ENCODE data around the gene ACTG1.

Gene ACTG1

GRCh38 chr17:81544281-81544974, 31.8 kb upstream of the ACTG1 start:
- no peak for DNase-seq

GRCh38 chr17:81543756-81544155, 31.2 kb upstream of the ACTG1 start:
- DNase-seq: no peak

DNA sequence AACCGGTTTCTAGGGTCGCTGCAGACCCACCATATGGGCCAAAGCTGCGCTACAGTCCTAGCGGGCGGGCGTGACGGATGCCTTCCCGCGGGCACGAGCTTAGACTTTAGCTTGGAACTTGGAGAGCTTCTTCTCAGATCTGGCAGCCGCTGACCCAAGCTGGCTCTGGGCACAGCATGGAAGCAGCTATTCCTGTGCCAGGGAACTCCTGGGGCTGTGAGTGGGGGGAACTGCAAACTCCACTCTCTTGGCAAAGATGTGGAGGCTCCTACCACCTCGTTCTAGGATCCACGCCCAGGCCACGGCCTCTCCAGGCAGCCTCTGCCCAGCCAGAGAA, 30.7 kb upstream of the ACTG1 start:
- DNase-seq: no peak

- DNase-seq: no peak
Measured at GRCh38 chr17:81542431-81543338, 30.1 kb upstream of the ACTG1 start.

- no peak for DNase-seq
Measured at GRCh38 chr17:81541123-81541522, 28.5 kb upstream of the ACTG1 start.

DNA sequence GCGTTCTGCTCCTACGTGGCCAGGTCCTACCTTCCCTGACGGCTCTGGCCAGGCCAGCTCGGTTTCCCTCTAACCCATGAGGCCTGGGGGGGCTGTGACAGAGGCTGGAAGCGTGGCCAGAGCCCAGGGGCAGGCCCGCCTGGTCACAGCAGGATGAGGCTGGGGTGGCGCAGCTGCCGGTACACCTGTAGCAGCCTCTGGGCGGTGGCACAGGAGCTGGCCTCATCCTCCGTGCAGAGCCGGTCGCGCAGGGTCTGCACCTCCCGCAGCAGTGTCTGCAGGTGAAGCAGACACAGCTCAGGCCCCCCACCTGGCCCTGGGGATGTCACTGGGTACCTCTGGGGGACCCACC, 28.1 kb upstream of the ACTG1 start:
- DNase-seq: no peak

GRCh38 chr17:81539961-81540675, 27.5 kb upstream of the ACTG1 start:
- DNase-seq: no peak

DNA sequence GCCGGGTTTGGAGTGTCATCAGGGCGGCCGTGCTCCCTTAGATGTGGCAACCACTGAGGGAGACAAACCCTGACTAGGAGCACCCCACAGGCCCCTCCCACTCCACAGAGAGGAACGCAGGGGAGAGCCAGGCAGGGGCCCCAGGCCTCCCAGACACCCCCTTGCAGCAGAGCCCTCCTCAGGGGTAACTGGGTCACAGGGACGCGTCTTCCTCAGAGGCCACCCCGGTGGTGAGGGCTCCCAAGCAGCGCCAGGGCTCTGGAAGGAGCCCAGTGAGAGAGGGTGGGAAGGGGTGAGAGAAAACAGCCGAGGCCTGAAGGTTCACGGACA, 26.9 kb upstream of the ACTG1 start:
- no peak for DNase-seq

DNA sequence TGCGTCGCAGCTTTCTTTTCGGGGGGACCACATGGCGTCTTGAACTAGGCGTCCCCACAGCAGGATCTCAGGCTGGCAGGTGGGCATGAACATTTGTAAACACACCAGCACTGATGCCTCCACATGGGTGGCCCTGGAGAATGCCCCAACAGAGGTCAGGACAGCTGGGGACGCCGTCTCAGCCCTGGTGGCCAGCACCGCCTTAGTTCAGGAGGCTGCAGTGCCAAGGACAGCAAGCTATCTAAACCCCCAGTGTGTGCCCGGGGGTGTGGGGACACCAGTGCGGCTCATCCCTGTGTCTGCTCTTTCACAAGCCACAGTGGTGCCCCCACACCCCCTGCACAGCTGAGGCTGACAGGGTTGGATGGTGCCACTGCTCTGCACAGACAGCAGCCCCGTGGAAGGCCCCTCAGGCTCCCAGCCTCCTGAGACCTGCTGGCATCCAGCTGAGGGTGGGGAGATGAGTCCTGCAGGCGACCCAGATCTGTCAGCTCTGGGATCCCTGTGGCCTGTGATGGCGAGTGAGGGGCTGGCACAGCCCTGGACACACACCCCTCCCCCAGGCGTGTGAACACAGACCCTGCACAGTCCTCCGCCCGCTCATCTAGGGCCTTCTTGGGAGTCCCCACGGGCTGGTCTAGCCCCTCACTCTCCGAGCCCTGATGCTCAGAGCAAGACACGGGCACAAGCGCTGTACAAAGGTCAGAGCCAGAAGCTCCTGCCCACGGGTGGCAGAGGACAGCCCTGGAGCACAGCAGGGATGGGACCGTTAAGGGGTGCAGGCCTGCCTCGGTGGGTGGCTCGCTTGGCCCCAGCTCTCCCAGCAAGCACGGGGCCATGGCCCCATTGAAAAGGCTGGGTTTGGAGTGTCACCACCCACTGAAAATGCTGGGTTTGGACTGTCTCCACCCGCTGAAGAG, 26.3 kb upstream of the ACTG1 start:
- DNase-seq: no peak

- DNase-seq: peak; percentile 78
Measured at GRCh38 chr17:81537856-81538555, 25.4 kb upstream of the ACTG1 start.

- peak; percentile 65 for DNase-seq
Measured at GRCh38 chr17:81537343-81537855, 24.8 kb upstream of the ACTG1 start.

DNA sequence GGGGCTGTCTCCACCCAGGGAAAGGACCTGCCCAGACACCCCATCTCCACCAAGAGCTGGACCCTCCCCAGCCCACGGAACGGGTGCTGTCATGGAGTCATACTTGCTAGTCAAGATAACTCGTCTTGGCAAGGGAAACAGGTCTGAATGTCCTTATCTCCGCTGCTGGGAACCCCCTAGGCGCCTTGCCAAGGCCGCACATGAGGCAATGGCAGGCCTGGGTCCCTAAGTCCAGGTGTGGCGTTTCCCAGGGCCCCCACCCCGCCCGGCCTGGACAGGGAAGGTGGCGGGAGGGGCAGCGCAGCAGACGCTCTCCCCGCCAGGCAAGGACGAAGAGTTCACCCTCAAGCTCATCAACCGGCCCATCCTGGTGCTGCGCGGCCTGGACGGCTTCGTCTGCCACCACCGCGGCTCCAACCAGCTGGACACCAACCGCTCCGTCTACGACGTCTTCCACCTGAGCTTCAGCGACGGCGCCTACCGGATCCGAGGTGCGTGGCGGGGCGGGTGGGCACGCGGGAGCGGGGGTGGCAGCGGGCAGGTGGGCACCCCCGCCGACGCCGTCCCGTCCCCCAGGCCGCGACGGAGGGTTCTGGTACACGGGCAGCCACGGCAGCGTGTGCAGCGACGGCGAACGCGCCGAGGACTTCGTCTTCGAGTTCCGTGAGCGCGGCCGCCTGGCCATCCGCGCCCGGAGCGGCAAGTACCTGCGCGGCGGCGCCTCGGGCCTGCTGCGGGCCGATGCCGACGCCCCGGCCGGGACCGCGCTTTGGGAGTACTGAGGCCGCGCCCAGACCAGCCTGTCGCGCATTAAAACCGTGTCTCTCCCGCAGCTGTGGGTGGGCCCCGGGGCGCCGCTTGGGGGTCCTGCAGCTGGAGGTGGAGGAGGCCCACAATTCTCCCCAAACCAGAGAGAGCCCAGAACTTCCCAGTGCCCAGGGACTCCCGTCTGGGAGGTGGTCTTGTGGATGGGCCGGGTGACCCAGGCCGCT, 24.0 kb upstream of the ACTG1 start:
- DNase-seq: no peak

DNA sequence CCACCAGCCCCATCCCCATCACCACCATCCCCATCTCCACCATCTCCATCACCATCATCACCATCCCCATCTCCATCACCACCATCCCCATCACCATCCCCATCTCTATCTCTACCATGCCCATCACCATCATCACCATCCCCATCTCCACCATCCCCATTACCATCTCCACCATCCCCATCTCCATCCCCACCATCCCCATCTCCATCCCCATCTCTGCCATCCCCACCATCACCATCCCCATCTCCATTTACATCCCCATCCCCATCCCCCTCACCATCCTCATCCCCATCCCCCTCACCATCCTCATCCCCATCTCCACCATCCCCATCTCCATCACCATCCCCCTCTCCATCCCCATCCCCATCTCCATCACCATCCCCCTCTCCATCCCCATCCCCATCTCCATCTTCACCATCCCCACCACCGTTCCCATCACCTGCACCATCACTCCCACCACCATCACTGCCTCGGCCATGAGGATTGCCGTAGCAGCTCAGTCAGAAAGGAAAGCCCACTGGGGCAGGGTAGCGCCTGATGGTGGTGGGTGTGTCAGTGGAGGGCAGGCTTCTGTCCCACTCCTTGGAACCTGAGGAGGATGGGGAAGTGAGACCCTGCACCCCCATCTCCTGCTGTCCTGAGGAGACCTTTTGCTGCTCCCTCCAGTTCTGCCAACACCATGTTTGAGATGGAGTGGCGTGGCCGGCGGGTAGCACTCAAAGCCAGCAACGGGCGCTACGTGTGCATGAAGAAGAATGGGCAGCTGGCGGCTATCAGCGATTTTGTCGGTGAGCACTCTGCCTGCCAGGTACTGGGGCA, 23.1 kb upstream of the ACTG1 start:
- DNase-seq: no peak

DNA sequence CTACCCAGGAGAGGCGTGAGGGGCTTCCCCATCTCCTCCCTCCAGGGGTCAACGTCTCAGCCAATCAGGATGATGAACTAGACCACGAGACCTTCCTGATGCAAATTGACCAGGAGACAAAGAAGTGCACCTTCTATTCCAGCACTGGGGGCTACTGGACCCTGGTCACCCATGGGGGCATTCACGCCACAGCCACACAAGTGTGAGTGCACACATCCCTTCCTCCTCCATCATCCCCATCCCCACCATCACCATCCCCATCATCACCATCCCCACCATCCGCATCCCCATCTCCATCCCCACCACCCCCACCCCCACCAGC, 22.4 kb upstream of the ACTG1 start:
- DNase-seq: no peak

- no peak for DNase-seq
Measured at GRCh38 chr17:81534157-81535006, 21.8 kb upstream of the ACTG1 start.

DNA sequence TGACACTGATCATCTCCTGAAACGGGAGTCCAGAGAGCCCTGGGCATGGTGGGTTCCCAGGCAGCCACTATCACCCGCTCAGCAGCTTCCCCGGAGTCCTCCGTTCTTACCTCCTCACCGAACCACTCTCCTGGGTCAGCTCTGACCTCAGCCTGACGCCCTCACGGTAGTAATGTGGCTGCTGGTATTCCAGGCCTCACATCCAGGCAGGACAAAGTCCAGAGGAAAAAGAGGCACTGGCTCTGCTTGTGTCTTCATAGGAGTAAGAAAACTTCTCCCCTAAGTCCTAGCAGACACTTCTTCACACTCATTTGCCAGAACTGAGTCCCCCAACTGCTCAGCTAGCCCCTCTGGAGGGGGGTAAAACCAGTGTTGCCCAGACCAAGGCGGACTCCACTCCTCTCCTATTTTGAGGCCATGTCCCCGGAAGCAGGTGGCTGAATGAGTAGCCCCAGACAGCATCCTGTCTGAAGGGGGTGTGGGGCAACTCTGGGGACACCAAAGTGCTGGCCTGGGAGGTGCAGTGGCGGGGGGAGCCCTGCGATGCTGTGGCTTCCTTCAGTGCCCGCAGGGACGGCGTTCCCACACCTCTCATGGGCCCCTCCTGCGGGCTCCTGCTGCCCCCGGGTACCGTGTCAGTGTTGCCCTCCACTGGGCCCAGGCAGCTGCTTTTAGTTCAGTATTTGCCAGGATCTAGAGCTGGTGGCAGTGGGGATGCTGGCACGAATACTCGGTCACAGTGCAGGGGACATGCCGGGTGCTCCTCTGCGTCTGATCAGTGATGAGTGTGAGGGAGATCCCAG, 20.9 kb upstream of the ACTG1 start:
- no peak for DNase-seq

DNA sequence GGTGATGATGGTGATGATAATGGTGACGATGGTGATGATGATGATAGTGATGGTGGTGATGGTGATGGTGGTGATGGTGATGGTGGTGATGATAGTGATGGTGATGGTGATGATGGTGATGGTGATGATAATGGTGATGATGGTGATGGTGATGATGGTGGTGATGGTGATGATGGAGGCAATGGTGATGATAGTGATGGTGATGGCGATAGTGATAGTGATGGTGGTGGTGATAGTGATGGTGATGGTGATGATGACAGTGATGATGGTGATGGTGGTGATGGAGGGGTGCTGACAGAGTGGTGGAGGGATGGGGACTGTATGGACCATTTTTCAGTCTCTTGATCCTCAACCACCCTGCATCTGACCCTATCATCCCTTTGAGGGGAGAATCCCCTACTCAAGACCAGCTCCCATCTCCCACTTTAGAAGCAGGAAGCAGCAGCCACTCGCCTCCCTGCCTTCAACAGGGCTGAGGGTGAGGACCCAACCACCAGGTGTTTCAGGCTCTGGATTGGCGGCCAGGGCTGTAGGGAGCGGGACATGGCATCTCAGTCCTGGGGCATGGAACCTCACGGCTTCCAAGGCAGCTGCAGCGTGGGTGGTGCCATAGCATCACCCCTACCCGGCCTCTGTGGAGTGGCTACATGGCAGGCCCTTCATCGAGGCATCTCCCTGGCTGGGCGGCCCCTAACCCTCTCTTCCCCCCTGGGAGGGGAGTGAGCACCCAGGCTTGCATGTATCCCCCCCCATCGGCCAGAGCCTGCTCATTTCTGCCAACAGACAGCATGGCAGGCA, 20.1 kb upstream of the ACTG1 start:
- no peak for DNase-seq
